Esophagus squamous epithelium (tissue), 5 donors: ENCODE data around the gene RNF103. TPM values are rescaled to one million over a fixed set of nuclear protein-coding genes. Genes with fewer than 3 reads are reported as not detected.

ENCODE experiments used
- DNase-seq: peaks from one replicate; lab custom pipeline; 2025; lab: John Stamatoyannopoulos, UW
- H3K27ac ChIP-seq, 4 donors: fragments of 200-600 bp; sonication (generic); one replicate each; pipeline ENCODE4 v1.5.1; 2016 to 2019; ENCODE audit warnings: mild to moderate bottlenecking in 1 of 4
- H3K27me3 ChIP-seq, 4 donors: fragments of 200-600 bp; sonication (generic); 1 replicate in 3 of 4; 2 replicates in 1 of 4; pipeline versions ENCODE4 v1.5.1 to v1.6.0; 2017 to 2021; ENCODE audit warnings: antibody characterized with exemption in 1 of 4
- H3K36me3 ChIP-seq, 3 donors: fragments of 200-600 bp; sonication (generic); one replicate each; pipeline ENCODE4 v1.5.1; 2016 to 2019
- H3K4me1 ChIP-seq, 3 donors: fragments of 200-600 bp; sonication (generic); one replicate each; pipeline ENCODE4 v1.5.1; 2017 to 2019
- H3K4me3 ChIP-seq, 4 donors: fragments of 200-600 bp; sonication (generic); 1 replicate in 3 of 4; 2 replicates in 1 of 4; pipeline ENCODE4 v1.5.1; 2016 to 2019; ENCODE audit warnings: mild to moderate bottlenecking in 2 of 4, moderate library complexity in 1 of 4
- H3K9me3 ChIP-seq, 3 donors: fragments of 200-600 bp; sonication (generic); one replicate each; pipeline ENCODE4 v1.5.1; 2016 to 2019
- POLR2A ChIP-seq, 4 donors: fragments of 450-650 bp; IDR thresholded peaks; one replicate each; pipeline ENCODE4 v1.6.1; 2017; ENCODE audit warnings: antibody characterized with exemption in 4 of 4, mild to moderate bottlenecking in 4 of 4, moderate library complexity in 3 of 4
- WGBS, 2 donors: methylation state at CpG; one replicate each; pipeline ENCODE4 v1.1.5; 2018; 5-methylcytosine and 5-hydroxymethylcytosine counted together
- intact Hi-C: fragments of 100-400 bp; cut with DNase I; formaldehyde crosslinking; loops from one replicate; pipeline ENCODE4 v1.15.0; 2022
- total RNA-seq, 4 donors: library from RNA; depleted of rRNA; stranded (reverse); fragments of >200 nt; gene quantifications; one replicate each; pipeline ENCODE4 v1.1.0, GENCODE V29; 2016
- TF ChIP-seq, protein P1 (sequence below), 6 experiments: fragments of 450-650 bp in 4 of 6; fragments of 200-600 bp in 2 of 6; sonication (generic) in 2 of 6; IDR thresholded peaks; one replicate each; pipeline ENCODE4 v1.5.1; 2016 to 2019; ENCODE audit warnings: antibody characterized with exemption in 6 of 6, mild to moderate bottlenecking in 4 of 6, moderate library complexity in 4 of 6
- donor health status: DM: yes; HTN: yes; CAD: no.

Gene RNF103
- total RNA-seq, 4 donors from 2014 or later, result 15.6 to 28.8 (median 18.8) TPM

DNA sequence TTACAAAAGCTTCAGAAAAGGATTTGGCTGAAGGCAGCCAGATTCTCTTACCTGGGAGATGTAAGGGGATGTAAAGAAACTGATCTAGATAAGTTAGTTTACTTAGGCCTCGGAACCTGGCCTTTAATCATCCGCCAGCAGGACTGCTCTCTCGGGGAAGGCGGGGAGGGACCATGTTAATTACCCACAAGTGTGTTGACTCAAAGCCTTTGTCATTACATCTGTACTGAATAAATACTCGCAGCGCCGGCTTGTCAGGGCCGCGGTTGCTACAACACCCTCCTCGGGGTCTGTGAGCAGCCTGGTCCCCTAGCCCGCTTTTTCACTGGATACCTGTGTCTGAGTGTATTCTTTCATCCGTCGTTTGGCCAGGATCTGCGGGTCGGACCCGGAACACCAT lies 67.2 kb downstream of the RNF103 start:
- no peaks in the 10 kb centered on the region for H3K27me3 ChIP-seq
- 73 to 76% methylated on average over 16 of the region's 16 CpGs for WGBS, 2 donors
- H3K4me1 ChIP-seq, result peaks cover 0 to 51% (median under 1%) of the 10 kb centered on the region in 3 donors
- H3K9me3 ChIP-seq, result no peaks in the 10 kb centered on the region
- no peaks in the 10 kb centered on the region for H3K36me3 ChIP-seq
- intact Hi-C loops, result no loop called here
- no peak overlapping the region for H3K27ac ChIP-seq
- H3K4me3 ChIP-seq, result no peak overlapping the region
- TF ChIP-seq, protein P1, sequence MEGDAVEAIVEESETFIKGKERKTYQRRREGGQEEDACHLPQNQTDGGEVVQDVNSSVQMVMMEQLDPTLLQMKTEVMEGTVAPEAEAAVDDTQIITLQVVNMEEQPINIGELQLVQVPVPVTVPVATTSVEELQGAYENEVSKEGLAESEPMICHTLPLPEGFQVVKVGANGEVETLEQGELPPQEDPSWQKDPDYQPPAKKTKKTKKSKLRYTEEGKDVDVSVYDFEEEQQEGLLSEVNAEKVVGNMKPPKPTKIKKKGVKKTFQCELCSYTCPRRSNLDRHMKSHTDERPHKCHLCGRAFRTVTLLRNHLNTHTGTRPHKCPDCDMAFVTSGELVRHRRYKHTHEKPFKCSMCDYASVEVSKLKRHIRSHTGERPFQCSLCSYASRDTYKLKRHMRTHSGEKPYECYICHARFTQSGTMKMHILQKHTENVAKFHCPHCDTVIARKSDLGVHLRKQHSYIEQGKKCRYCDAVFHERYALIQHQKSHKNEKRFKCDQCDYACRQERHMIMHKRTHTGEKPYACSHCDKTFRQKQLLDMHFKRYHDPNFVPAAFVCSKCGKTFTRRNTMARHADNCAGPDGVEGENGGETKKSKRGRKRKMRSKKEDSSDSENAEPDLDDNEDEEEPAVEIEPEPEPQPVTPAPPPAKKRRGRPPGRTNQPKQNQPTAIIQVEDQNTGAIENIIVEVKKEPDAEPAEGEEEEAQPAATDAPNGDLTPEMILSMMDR (IDR thresholded peaks at IDR 0.05), result no peak
- TF ChIP-seq POLR2A (IDR thresholded peaks at IDR 0.05), result no peak
- DNase-seq, result no peak

Other genes starting within 250 kb of the RNF103 start
- gene KDM3A, start 182.5 kb downstream of the RNF103 start, total RNA-seq, result 10 to 100 TPM; 22.0 to 60.7 (median 23.9) TPM
- gene CHMP3, start 60.4 kb downstream of the RNF103 start, total RNA-seq, result 100 to 1,000 TPM in 1 of 4 donors, 10 to 100 TPM in 3; 55.5 to 103 (median 65.5) TPM
- gene RMND5A, start 96.4 kb upstream of the RNF103 start, total RNA-seq, result 10 to 100 TPM; 36.0 to 65.4 (median 48.7) TPM
- 1 to 10 TPM in 3 of 4 donors, not detected in 1; 1.6 to 6.5 (median 3.3) TPM for gene CD8A, start 167.0 kb upstream of the RNF103 start, total RNA-seq
- 1 to 10 TPM in 2 of 4 donors, under 1 TPM in 1, not detected in 1; 0.97 to 5.5 (median 3.9) TPM for gene CD8B, start 238.0 kb upstream of the RNF103 start, total RNA-seq